Fibroblast of lung (primary cell): Measurements from ENCODE around the gene GIMAP1.

Experiments
- EZH2 ChIP-seq: IDR thresholded peaks from 2 replicates; pipeline ENCODE4 v1.5.1; 2012; ENCODE audit warnings: low read length, control low read depth, mild to moderate bottlenecking; ENCODE audit errors: missing control alignments
- TF ChIP-seq, protein P1 (sequence below), 2 donors: IDR thresholded peaks in 1 of 2; conservative IDR thresholded peaks in 1 of 2; 1 replicate in 1 of 2; 2 replicates in 1 of 2; pipeline ENCODE4 v1.5.1; 2011 to 2012; ENCODE audit warnings: low read length in 2 of 2, control low read depth in 1 of 2, inconsistent platforms in 1 of 2, low read depth in 1 of 2, mild to moderate bottlenecking in 1 of 2

- TF ChIP-seq, protein P1, sequence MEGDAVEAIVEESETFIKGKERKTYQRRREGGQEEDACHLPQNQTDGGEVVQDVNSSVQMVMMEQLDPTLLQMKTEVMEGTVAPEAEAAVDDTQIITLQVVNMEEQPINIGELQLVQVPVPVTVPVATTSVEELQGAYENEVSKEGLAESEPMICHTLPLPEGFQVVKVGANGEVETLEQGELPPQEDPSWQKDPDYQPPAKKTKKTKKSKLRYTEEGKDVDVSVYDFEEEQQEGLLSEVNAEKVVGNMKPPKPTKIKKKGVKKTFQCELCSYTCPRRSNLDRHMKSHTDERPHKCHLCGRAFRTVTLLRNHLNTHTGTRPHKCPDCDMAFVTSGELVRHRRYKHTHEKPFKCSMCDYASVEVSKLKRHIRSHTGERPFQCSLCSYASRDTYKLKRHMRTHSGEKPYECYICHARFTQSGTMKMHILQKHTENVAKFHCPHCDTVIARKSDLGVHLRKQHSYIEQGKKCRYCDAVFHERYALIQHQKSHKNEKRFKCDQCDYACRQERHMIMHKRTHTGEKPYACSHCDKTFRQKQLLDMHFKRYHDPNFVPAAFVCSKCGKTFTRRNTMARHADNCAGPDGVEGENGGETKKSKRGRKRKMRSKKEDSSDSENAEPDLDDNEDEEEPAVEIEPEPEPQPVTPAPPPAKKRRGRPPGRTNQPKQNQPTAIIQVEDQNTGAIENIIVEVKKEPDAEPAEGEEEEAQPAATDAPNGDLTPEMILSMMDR (conservative IDR thresholded peaks at IDR 0.05 in 1 of 2, IDR thresholded peaks at IDR 0.05 in 1 of 2; ENCODE audit: low read depth in 1 of 2, low read length in 2 of 2), result no peak
- no peak for TF ChIP-seq EZH2
Observed at GRCh38 chr7:150754951-150755350, 38.5 kb downstream of the GIMAP1 start.
